Stimulated activated CD8-positive, alpha-beta memory T cell treated with anti-CD3 and anti-CD28 coated beads, Interleukin-12 subunit alpha, Interleukin-12 subunit beta, amount 100 ng/mL, for 24 hours (primary cell): ENCODE data around the gene FLACC1.

Source experiments
- DNase-seq: peaks from one replicate; pipeline ENCODE4 v3.0.0-alpha.2; 2020; ENCODE audit errors: extremely low read depth

The FLACC1 gene

GRCh38 chr2:201276511-201276910 is 80.6 kb downstream of the FLACC1 start:
- no peak for DNase-seq

- DNase-seq = no peak
Measured at GRCh38 chr2:201275990-201276389, 81.2 kb downstream of the FLACC1 start.

GRCh38 chr2:201275069-201275468 is 82.1 kb downstream of the FLACC1 start:
- no peak for DNase-seq

GRCh38 chr2:201273330-201273983 is 83.7 kb downstream of the FLACC1 start:
- no peak for DNase-seq

GRCh38 chr2:201271917-201272316 is 85.2 kb downstream of the FLACC1 start:
- DNase-seq = no peak

- no peak for DNase-seq
Measured at GRCh38 chr2:201270293-201271001, 86.7 kb downstream of the FLACC1 start.

GRCh38 chr2:201269764-201270163 is 87.4 kb downstream of the FLACC1 start:
- no peak for DNase-seq

GRCh38 chr2:201267278-201268030 is 89.7 kb downstream of the FLACC1 start:
- no peak for DNase-seq

- DNase-seq = no peak
Measured at GRCh38 chr2:201266629-201267028, 90.5 kb downstream of the FLACC1 start.

- no peak for DNase-seq
Measured at GRCh38 chr2:201264472-201265173, 92.5 kb downstream of the FLACC1 start.

GRCh38 chr2:201263779-201264178 is 93.4 kb downstream of the FLACC1 start:
- no peak for DNase-seq

- no peak for DNase-seq
Measured at GRCh38 chr2:201262718-201263117, 94.4 kb downstream of the FLACC1 start.

GRCh38 chr2:201261906-201262305 is 95.2 kb downstream of the FLACC1 start:
- no peak for DNase-seq

GRCh38 chr2:201261471-201261870 is 95.7 kb downstream of the FLACC1 start:
- DNase-seq = no peak

- DNase-seq = no peak
Measured at GRCh38 chr2:201260302-201260800, 96.8 kb downstream of the FLACC1 start, which contains the start of gene CASP8. Gene CASP8, plus strand, starts transcription at chr2:201260536. Its CDS starts 5,951 bp downstream, at chr2:201266487.

- no peak for DNase-seq
Measured at GRCh38 chr2:201258666-201259615, 98.2 kb downstream of the FLACC1 start.

- peak; percentile 66 for DNase-seq
Measured at GRCh38 chr2:201257956-201258665, 99.0 kb downstream of the FLACC1 start.

- DNase-seq = no peak
Measured at GRCh38 chr2:201257381-201257955, 99.7 kb downstream of the FLACC1 start.

- no peak for DNase-seq
Measured at GRCh38 chr2:201256082-201256481, 101.1 kb downstream of the FLACC1 start.
